ENCODE data around the gene CENPH. TPM values are rescaled to one million over a fixed set of nuclear protein-coding genes. Genes with fewer than 3 reads are reported as not detected.
A peak's percentile ranks its signal among the peaks of the same experiment; 100 is the strongest.
"Not testable (repeated sequence)": the region's sequence is repeated elsewhere in the genome, so short reads cannot be mapped to it uniquely, and the experiment has no call there.

The CENPH gene
- total RNA-seq, 2 donors from 2014 or later = 43.7 to 87.6 TPM

DNA sequence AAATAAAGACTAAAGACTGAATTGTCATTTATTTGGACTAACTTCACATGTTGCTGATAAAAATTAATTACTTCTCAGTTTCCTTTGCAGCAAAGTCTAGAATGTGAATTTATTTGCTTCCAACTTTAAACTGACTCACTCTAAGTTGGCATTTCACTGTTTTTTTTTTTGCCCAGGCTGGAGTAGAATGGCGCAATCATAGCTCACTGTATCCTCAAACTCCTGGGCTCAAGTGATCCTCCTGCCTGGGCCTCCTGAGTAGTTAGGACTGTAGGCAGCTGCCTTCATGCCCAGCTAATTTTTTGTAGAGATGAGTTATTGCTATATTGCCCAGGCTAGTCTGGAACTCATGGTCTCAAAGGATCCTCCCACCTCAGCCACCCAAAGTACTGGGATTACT, 18.9 kb upstream of the CENPH start:
- Mint-ChIP-seq H3K27ac (no peak overlapping the region), H3K4me1 (peaks cover 18% of the 10 kb centered on the region), H3K27me3 (ENCODE audit: insufficient read depth) (no peaks in the 10 kb centered on the region), H3K9me3 (no peaks in the 10 kb centered on the region), H3K36me3 (ENCODE audit: low read depth) (peaks cover 74% of the 10 kb centered on the region), H3K4me3 (no peak overlapping the region)
- H3K9me3 ChIP-seq (ENCODE audit: control insufficient read depth, low read length) = no peaks in the 10 kb centered on the region
- H3K27me3 ChIP-seq (ENCODE audit: control insufficient read depth, insufficient read depth, low read length, poor library complexity, severe bottlenecking) = no peaks in the 10 kb centered on the region
- DNase-seq = no peak
- WGBS, 2 experiments (ENCODE audit: insufficient coverage in 1 of 2, insufficient read length in 1 of 2) = 90% methylated on average over 1 of the region's 1 CpG; no CpG with 5 or more reads in 1 of the 2 experiments
- H3K9ac ChIP-seq (ENCODE audit: extremely low read depth, low read length, poor library complexity, severe bottlenecking) = no peak overlapping the region
- H3K27ac ChIP-seq (ENCODE audit: low read depth, low read length) = no peak overlapping the region
- H3K4me1 ChIP-seq (ENCODE audit: control insufficient read depth, insufficient read depth, low read length) = peaks cover 9% of the 10 kb centered on the region
- TF ChIP-seq, protein P1, sequence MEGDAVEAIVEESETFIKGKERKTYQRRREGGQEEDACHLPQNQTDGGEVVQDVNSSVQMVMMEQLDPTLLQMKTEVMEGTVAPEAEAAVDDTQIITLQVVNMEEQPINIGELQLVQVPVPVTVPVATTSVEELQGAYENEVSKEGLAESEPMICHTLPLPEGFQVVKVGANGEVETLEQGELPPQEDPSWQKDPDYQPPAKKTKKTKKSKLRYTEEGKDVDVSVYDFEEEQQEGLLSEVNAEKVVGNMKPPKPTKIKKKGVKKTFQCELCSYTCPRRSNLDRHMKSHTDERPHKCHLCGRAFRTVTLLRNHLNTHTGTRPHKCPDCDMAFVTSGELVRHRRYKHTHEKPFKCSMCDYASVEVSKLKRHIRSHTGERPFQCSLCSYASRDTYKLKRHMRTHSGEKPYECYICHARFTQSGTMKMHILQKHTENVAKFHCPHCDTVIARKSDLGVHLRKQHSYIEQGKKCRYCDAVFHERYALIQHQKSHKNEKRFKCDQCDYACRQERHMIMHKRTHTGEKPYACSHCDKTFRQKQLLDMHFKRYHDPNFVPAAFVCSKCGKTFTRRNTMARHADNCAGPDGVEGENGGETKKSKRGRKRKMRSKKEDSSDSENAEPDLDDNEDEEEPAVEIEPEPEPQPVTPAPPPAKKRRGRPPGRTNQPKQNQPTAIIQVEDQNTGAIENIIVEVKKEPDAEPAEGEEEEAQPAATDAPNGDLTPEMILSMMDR (conservative IDR thresholded peaks at IDR 0.05) = no peak
- peaks cover 73% of the 10 kb centered on the region for H3K36me3 ChIP-seq (ENCODE audit: control insufficient read depth, insufficient read depth, low read length)
- peak overlapping the region; percentile 51 for H3K4me3 ChIP-seq (ENCODE audit: low read length)

DNA sequence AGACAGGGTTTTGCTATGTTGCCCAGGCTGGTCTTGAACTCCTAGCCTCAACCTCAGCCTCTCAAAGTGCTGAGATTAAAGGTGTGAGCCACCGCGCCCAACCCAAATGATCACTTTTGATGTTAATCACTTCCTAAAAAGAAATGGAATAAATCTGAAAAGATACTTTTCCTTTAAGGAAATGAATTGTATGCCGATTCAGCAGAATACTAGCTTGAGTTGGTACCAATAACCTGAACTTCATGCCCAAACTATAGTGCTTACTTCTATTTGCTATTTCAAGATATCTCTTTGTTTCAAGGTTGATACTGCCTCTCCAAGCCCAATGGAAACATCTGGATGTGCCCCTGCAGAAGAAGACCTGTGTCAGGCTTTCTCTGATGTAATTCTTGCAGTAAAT, 18.4 kb upstream of the CENPH start:
- H3K4me3 ChIP-seq (ENCODE audit: low read length) = peak overlapping the region; percentile 51
- H3K27ac Mint-ChIP-seq = no peak overlapping the region
- WGBS, 2 experiments (ENCODE audit: insufficient coverage in 1 of 2, insufficient read length in 1 of 2) = 86 to 100% methylated on average over 1 to 3 of the region's 3 CpGs

GRCh38 chr5:69181659-69182293, 7.6 kb upstream of the CENPH start:
- peaks cover 19% of the 10 kb centered on the region for H3K36me3 ChIP-seq (ENCODE audit: control insufficient read depth, insufficient read depth, low read length)
- not testable (repeated sequence) for H3K9me3 Mint-ChIP-seq; H3K27me3 Mint-ChIP-seq (ENCODE audit: insufficient read depth); H3K9me3 ChIP-seq (ENCODE audit: control insufficient read depth, low read length); H3K27ac ChIP-seq (ENCODE audit: low read depth, low read length); H3K9ac ChIP-seq (ENCODE audit: extremely low read depth, low read length, poor library complexity, severe bottlenecking); H3K4me1 ChIP-seq (ENCODE audit: control insufficient read depth, insufficient read depth, low read length); H3K27me3 ChIP-seq (ENCODE audit: control insufficient read depth, insufficient read depth, low read length, poor library complexity, severe bottlenecking); H3K4me1 Mint-ChIP-seq; H3K4me3 Mint-ChIP-seq; H3K27ac Mint-ChIP-seq; H3K4me3 ChIP-seq (ENCODE audit: low read length)
- 90 to 92% methylated on average over 8 to 15 of the region's 15 CpGs for WGBS, 2 experiments (ENCODE audit: insufficient coverage in 1 of 2, insufficient read length in 1 of 2)
- DNase-seq = peak; percentile 33
- H3K36me3 Mint-ChIP-seq (ENCODE audit: low read depth) = peaks cover 14% of the 10 kb centered on the region

More for the DNA sequence above, 18.4 kb upstream of the CENPH start:
- Histone ChIP-seq H3K36me3 (ENCODE audit: control insufficient read depth, insufficient read depth, low read length) (peaks cover 77% of the 10 kb centered on the region), H3K27ac (ENCODE audit: low read depth, low read length) (no peak overlapping the region), H3K27me3 (ENCODE audit: control insufficient read depth, insufficient read depth, low read length, poor library complexity, severe bottlenecking) (no peaks in the 10 kb centered on the region), H3K9ac (ENCODE audit: extremely low read depth, low read length, poor library complexity, severe bottlenecking) (no peak overlapping the region), H3K4me1 (ENCODE audit: control insufficient read depth, insufficient read depth, low read length) (peaks cover 9% of the 10 kb centered on the region), H3K9me3 (ENCODE audit: control insufficient read depth, low read length) (no peaks in the 10 kb centered on the region)
- Mint-ChIP-seq H3K4me1 (peaks cover 18% of the 10 kb centered on the region), H3K9me3 (no peaks in the 10 kb centered on the region), H3K4me3 (no peak overlapping the region), H3K36me3 (ENCODE audit: low read depth) (peaks cover 77% of the 10 kb centered on the region), H3K27me3 (ENCODE audit: insufficient read depth) (no peaks in the 10 kb centered on the region)
- TF ChIP-seq, protein P1 (conservative IDR thresholded peaks at IDR 0.05) = no peak
- no peak for DNase-seq

DNA sequence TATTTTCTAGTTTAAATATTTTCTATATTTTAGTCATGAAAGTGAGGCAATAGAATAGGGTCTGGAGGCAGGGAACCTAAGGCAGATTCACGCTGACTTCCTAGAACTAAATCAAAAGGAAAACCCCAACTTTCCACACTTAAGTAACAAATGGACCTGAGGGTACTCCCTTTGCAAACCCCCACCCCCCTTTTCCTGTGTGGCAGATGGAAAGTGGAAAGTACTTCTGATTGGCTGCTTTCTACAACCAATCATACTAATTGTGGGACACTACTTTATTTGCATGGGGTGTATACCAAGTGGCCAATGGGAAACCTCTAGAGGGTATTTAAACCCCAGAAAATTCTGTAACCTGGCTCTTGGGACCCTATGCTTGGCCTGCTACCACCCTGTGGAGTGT, 4.8 kb upstream of the CENPH start:
- 78% methylated on average over 1 of the region's 1 CpG; no CpG with 5 or more reads in 1 of the 2 experiments for WGBS, 2 experiments (ENCODE audit: insufficient coverage in 1 of 2, insufficient read length in 1 of 2)
- no peaks in the 10 kb centered on the region for H3K27me3 Mint-ChIP-seq (ENCODE audit: insufficient read depth)
- no peaks in the 10 kb centered on the region for H3K9me3 ChIP-seq (ENCODE audit: control insufficient read depth, low read length)
- H3K36me3 Mint-ChIP-seq (ENCODE audit: low read depth) = no peaks in the 10 kb centered on the region
- H3K36me3 ChIP-seq (ENCODE audit: control insufficient read depth, insufficient read depth, low read length) = no peaks in the 10 kb centered on the region
- no peak overlapping the region for H3K27ac ChIP-seq (ENCODE audit: low read depth, low read length)
- no peak for DNase-seq
- no peak overlapping the region for H3K27ac Mint-ChIP-seq
- H3K4me3 Mint-ChIP-seq = no peak overlapping the region
- no peaks in the 10 kb centered on the region for H3K4me1 Mint-ChIP-seq
- H3K4me1 ChIP-seq (ENCODE audit: control insufficient read depth, insufficient read depth, low read length) = no peaks in the 10 kb centered on the region
- TF ChIP-seq, protein P1 (conservative IDR thresholded peaks at IDR 0.05) = no peak
- H3K4me3 ChIP-seq (ENCODE audit: low read length) = no peak overlapping the region
- H3K9ac ChIP-seq (ENCODE audit: extremely low read depth, low read length, poor library complexity, severe bottlenecking) = no peak overlapping the region
- H3K9me3 Mint-ChIP-seq = no peaks in the 10 kb centered on the region
- H3K27me3 ChIP-seq (ENCODE audit: control insufficient read depth, insufficient read depth, low read length, poor library complexity, severe bottlenecking) = no peaks in the 10 kb centered on the region
